ENCODE data around the gene TXN2. TPM values are rescaled to one million over a fixed set of nuclear protein-coding genes. Genes with fewer than 3 reads are reported as not detected.
"Not testable (repeated sequence)": the region's sequence is repeated elsewhere in the genome, so short reads cannot be mapped to it uniquely, and the experiment has no call there.

TXN2 gene
- total RNA-seq, result 14.3 TPM

- DNase-seq, result peak; percentile 97
Observed at GRCh38 chr22:36481393-36482168, at the start of gene TXN2. TXN2 (minus strand) TSS chr22:36481640; CDS start chr22:36480837, 803 bp downstream.

GRCh38 chr22:36528795-36529751, 47.6 kb upstream of the TXN2 start, which contains the start of gene EIF3D:
EIF3D (minus strand) TSS chr22:36529166; CDS start chr22:36526121, 3,045 bp downstream.
- peak; percentile 95 for DNase-seq

- no peak for DNase-seq
Observed at GRCh38 chr22:36528341-36528740, 46.9 kb upstream of the TXN2 start.

GRCh38 chr22:36522662-36523061, 41.2 kb upstream of the TXN2 start:
- DNase-seq, result no peak

- no peak for DNase-seq
Observed at GRCh38 chr22:36520423-36520822, 39.0 kb upstream of the TXN2 start.

GRCh38 chr22:36519906-36520305, 38.5 kb upstream of the TXN2 start:
- DNase-seq, result not testable (repeated sequence)

- DNase-seq, result no peak
Observed at GRCh38 chr22:36514766-36515165, 33.3 kb upstream of the TXN2 start.

- DNase-seq, result no peak
Observed at GRCh38 chr22:36512991-36513390, 31.6 kb upstream of the TXN2 start.

GRCh38 chr22:36512333-36512732, 30.9 kb upstream of the TXN2 start:
- DNase-seq, result no peak

- no peak for DNase-seq
Observed at GRCh38 chr22:36510966-36511881, 29.8 kb upstream of the TXN2 start.

GRCh38 chr22:36510384-36510783, 28.9 kb upstream of the TXN2 start:
- no peak for DNase-seq

- DNase-seq, result no peak
Observed at GRCh38 chr22:36507518-36508010, 26.1 kb upstream of the TXN2 start.

GRCh38 chr22:36506637-36507517, 25.4 kb upstream of the TXN2 start, which contains the start of gene FOXRED2:
FOXRED2 (minus strand) TSS chr22:36507040; CDS start chr22:36506422, 618 bp downstream.
- DNase-seq, result peak; percentile 81

- DNase-seq, result no peak
Observed at GRCh38 chr22:36505998-36506635, 24.7 kb upstream of the TXN2 start.

- no peak for DNase-seq
Observed at GRCh38 chr22:36497910-36498665, 16.6 kb upstream of the TXN2 start.

GRCh38 chr22:36493690-36494110, 12.3 kb upstream of the TXN2 start:
- no peak for DNase-seq

- DNase-seq, result no peak
Observed at GRCh38 chr22:36492109-36492508, 10.7 kb upstream of the TXN2 start.

- no peak for DNase-seq
Observed at GRCh38 chr22:36491155-36491554, 9.7 kb upstream of the TXN2 start.
